ENCODE measurements around the gene SUN1.

The SUN1 gene

DNA sequence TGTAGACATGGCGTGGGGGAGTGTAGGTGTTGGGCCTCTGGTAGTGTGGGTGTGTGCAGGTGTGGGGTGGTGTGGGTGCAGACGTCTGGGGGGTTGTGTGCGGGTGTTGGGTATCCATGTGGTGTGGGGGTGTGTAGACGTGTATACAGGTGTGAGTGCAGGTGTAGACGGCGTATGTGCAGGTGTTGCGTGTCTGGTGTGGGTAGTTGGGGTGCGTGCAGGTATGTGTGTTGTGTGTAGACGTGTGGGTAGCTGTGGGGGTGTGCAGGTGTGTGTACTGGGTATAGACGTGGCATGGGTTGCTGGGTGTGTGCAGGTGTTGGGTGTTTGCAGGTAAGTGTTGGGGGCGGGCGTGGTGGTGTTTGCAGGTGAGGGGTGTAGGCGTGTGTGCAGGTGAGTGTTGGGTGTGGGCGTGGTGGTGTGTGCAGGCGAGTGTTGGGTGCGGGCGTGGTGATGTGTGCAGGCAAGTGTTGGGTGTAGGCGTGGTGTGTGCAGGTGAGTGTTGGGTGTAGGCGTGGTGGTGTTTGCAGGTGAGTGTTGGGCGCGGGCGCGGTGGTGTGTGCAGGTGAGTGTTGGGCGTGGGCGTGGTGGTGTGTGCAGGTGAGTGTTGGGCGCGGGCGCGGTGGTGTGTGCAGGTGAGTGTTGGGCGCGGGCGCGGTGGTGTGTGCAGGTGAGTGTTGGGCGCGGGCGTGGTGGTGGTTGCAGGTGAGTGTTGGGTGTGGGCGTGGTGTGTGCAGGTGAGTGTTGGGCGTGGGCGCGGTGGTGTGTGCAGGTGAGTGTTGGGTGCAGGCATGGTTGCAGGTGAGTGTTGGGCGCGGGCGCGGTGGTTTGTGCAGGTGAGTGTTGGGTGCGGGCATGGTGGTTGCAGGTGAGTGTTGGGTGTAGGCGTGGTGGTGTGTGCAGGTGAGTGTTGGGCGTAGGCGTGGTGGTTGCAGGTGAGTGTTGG is 60.6 kb downstream of the SUN1 start:
- DNase-seq (ENCODE audit: low read depth), result no peak

DNA sequence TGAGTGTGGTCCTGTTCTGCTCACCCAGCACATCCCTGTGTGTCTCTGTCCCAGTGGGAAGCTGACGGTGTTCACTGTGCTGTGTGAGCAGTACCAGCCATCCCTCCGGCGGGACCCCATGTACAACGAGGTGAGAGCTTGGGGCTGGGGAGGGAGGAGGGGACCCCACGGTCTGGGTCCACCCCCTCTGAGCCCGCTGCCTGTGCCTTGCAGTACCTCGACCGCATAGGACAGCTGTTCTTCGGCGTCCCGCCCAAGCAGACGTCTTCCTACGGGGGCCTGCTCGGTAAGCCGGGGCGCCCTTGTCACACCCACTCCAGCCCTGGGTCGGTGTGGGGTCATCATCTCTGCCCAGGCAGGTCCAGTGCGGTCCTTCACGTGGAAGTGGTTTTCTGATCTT is 61.4 kb downstream of the SUN1 start:
- no peak for DNase-seq (ENCODE audit: low read depth)

DNA sequence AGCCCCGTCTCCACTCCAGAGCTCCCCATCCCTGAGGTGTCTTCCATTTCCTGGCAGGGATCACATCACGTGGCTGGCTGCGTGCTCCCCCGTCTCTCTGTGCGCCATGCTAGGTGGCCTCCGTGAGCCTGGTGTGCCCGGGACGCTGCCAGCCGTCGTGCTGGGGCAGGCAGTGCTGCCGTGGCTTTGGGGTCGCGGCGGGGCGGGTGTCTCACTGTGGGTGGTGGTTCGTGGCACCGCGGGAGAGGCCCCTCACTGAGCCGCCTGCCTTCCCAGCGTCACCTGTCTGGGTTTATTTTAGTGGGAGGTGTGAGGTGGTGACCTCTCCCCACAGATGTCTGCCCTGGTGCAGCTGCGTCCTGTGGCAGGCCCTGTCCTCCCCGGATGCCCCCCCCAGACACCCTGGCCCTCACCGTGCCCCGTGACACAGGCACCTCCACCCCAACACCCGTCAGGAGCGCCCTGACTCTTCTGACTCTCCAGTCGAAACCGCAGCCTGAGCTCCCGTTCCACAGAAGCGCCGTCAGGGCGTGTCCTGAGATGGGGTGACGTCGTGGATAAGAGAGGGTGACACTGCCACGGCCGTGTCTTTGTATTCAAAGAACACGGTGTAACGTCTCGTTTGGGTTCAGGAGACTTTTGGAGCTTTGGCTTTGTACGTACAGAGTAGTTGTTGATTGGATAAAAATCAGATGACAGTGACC is 62.0 kb downstream of the SUN1 start:
- no peak for DNase-seq (ENCODE audit: low read depth)

DNA sequence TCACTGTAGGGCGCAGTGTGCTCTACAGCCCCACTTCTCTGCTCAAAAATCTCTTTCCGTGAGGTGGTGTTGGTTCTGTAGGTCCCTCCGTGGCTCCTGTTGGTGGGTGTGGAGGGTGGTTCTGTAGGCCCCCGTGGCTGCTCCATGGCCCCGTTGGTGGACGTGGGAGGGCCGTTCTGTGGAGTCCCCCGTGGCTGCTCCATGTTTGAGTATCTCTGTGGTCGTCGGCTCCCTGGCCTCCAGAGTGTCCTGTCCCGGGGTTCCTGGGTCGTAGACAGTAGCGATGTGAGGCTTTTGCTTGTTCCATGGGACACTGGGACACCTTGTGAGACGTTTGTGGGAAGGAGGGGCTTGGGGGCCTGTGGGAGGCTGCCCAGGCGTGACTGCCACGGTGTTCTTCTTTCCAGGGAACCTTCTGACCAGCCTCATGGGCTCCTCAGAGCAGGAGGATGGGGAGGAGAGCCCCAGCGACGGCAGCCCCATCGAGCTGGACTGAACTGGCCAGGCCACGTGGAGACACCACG is 62.7 kb downstream of the SUN1 start:
- no peak for DNase-seq (ENCODE audit: low read depth)

DNA sequence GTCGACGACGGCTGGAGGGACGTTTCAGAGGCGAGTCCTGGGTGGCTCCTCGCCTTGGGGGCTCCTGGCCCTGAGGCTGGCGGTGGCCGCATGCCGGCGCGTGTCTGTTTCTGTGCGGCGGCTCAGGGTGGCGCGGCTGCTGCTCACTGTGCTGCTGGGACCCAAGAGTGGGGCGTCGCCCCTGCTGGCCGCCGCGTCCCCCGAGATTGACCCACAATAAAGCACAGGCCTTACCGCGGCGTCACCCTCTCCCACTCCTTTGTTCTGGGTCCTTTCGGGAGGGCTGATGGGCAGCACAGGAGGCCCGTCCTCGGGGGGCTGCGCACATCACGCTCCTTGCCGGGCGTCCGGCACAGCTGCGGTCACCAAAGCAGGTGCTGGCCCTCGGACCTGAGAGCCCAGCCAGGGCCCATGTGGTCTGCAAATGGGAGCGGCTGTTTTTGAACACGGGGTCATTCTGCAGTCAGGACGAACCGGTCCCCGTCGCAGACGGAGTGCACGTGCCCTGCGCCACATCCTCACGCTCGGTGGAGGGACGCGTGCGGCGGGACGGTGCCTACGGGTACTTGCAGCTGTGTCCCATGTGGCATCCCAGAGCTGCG is 63.3 kb downstream of the SUN1 start:
- no peak for DNase-seq (ENCODE audit: low read depth)

DNA sequence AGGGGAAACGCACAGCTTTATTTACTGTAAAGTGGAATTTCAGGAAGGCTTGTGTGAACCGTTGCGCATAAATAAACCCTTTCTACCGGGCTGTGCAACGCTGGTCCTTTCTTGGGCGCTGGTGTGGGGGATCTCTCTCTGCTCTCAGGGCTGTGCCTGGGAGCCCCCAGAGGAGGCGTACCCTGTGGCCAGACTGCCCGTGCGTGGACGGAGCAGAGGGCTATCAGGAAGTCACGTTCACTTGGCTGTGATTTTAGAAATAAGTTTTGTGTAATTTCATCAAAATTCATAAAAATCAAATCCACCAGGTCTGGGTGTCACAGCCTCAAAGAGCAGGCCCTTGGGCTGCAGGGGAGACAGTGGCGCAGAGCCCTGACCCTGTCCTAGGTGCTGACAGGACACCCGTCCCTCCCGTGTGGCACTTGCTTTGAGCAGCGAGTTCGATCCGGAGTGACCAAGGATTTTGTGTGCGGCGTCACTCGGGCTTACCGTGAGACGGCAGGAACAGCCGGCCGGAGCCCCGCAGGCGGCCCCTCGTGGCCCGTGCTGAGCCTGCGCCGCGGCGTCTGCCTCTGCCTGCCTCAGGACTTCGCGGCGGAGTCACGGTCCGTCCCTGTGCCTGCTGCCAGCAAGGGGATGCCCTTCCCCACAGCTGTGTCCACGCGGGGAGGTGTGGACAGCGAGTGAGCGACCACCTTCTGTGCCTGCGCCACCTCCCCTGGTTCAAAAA is 64.2 kb downstream of the SUN1 start:
- no peak for DNase-seq (ENCODE audit: low read depth)

DNA sequence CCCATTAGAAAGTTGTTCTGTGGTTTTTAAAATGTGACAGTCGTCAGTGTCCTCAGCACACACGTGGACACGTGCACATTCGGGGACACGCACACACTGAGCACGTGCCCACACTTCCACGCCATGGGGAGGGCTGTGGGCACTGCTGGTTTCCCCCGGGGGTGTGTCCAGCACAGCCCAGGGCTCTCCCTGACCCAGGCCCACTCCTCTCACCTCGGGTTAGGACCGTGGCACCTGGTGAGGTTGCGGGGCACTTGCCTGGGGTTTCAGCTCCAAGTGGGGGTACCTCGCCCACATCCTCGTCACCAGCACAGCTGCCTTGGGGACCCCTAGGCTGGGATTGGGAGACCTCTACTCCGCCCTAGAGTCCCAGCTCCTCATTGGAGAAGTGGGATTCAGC is 64.8 kb downstream of the SUN1 start:
- DNase-seq (ENCODE audit: low read depth), result no peak

DNA sequence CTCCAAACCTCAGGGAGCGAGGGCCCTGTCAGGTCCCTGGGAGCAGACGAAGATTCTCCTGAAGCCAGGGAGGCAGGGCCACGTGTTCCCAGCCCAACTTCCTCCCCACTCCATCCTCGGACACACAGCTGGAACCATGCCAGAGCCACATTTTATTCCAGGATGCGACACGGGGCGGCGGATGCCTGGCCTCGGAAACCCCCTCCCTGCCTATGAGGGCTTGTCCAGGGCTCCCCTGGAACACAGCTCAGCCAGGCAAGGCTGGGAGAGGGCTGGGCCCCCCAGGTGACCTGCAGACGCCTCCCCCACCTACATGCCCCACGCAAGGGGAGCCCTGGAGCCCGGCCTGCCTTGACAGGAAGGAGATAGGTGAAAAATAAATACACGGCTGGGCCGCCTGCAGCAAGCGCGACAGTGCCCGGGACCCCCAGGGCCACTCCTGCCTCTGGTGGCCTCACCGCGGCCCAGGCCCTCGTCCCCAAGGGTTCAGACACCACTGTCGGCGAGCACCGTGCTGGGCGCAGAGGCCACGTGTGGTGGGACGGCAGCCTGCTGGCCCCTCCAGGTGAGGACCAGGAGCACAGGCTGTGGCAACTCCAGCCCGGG is 65.6 kb downstream of the SUN1 start:
- DNase-seq (ENCODE audit: low read depth), result no peak

DNA sequence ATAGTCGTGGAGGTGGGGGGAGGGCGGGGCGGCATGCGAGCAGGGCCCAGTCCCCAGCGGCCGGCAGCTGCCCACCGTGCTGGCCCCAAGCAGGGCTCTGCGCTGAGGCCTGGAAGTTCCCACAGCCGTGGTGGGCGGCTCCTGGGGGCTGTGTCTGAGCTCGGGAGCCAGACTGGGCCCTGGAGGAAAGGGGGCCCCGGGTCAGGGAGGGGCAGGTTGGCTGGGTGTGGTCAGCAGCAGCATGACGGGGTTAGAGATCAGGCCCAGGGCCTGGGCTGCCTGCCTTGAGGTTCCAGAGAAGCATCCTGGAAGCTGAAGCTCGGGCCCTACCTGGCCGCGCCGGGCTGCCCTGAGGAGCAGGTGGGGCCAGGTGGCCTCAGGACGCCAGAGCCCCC is 66.2 kb downstream of the SUN1 start:
- DNase-seq (ENCODE audit: low read depth), result no peak

DNA sequence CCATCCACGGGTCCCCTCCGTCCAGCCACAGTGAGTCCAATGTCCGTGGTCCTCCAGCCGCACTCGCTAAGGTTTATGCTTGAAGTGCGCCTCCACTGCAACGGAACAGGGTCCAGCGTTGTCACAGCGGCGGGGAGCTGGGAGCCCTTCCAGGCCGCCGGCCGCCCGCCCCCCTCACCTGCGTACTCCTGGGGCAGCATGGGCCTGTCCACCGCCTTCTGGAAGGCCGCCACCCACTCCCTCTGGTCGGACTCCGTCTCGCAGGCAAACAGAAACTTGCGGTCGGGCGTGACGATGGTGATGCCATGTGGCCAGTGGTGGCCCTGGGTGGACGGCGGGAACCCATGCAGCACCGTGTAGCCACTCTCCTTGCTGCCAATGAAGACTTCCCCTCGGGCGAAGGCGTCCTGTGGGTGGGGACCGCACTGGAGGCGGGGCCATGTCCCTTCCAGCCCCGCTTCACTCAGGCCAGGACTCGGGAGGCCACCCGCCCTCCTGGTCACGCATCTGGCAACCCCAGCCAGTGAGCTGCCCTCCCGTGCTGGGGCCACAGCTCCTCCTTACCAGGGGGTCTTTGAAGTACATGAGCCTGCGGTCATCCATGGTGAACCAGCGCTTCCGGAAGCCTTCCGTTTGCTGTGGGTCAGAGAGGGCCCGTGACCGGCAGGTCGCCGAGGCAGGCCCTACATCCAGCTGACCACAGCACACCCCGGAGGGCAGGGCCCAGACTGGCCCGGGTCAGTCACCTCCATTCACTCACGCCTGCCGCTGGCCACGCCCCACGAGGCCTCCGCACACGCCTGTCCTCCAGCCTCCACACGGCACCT is 66.8 kb downstream of the SUN1 start:
- no peak for DNase-seq (ENCODE audit: low read depth)

DNA sequence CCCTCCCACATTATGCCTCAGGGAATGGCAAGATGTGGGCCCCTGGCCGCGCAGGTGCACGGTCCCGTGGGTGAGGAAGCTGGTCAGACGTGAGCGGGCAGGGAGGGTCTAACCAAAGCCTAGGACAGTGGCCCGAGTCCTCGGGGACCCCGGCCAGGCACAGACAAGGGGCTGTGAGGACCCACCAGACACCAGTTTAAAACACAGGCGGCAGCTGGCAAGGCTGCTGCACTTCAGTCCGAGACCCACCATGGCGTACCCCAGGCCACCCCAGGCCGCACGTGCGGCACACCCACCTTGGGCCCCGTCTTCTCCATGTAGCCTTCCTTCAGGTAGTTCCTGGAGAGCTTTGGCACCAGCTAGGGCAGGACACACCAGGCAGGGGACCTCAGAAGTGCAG is 67.5 kb downstream of the SUN1 start:
- DNase-seq (ENCODE audit: low read depth), result no peak

DNA sequence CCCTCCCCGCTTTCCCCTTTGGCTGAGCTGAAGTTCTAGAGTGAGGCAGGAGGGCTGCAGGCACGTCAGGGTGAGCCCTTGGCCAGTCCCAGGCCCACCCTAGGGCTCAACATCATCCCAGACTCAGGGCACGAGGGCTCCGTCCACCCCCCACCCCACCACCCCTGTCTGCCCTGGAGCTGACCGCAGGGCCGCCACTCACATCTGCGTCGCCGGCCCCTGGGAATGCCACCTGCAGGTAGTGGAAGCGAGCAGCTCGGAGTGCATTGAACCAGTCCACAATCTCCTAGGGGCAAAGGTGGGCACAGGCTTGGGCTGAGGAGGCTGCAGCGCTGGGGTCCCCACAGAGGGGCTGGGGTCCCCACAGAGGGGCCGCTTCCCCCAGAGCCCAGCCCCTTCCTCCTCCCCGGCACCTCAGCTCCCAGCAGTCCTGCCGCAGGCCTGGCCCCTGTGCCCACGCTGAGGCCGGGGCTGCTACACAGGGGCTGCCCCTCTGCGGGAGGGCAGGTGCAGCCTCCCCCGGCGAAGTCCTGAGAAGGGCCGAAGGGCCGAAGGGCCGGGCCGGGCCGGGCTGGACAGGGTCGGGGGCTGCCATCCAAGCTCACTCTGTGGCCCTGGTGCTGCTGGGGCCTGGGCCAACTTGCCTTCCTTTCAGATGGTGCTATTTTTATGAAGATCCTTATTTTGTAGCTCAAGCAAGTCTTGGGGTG is 68.2 kb downstream of the SUN1 start:
- no peak for DNase-seq (ENCODE audit: low read depth)

DNA sequence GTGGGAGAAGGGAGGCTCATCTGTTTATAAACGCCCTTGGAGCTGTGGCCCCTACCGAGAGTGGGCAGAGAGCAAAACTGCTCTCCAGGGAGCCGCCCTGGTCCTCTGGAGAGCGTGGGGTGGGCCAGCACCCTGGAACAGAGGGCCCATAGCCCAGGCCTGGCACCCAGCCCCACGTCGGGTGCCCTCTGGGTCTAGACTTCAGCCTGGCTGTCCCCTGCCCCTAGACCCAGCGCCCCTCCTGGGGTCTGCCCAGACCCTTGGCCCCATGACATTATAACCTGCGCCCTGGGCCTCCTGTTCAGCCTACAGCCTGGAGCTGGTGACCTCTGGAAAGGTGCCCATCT is 68.7 kb downstream of the SUN1 start:
- no peak for DNase-seq (ENCODE audit: low read depth)

DNA sequence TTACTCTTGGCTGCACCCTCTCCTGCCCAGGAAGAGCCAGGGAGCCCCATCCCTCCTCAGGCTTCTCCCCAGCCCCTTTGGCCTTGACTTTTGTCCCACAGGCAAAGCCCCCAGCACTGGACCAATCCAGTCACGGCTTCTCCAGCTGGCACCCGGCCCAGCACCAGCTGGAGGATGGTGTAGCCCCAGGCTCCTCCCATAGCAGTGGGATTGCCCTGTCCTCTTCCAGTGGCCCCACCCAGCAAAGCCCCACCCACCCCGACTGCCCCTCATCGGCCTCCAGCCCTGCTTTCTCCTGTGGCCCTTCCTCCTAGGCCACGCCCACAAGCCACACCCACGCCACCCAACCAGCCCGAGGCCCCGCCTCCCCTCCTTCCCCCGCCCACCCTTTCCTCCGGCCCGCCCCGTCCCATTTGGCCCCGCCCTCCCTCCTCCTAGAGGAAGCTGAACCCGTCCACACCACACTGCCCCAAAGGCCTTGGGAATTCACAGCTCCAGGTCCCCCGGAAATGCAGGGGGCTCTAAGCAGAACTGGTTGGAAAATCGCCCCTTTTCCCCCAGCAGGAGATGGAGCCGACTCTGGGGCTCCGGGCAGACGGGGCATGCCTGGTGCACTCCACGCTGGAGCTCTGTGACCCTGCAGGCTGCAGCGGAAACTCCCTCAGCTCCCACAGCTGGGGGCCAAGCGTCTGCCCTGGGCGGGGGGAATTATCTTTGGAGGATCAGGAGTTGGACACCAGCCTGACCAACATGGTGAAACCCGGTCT is 69.3 kb downstream of the SUN1 start:
- DNase-seq (ENCODE audit: low read depth), result peak; percentile 84

DNA sequence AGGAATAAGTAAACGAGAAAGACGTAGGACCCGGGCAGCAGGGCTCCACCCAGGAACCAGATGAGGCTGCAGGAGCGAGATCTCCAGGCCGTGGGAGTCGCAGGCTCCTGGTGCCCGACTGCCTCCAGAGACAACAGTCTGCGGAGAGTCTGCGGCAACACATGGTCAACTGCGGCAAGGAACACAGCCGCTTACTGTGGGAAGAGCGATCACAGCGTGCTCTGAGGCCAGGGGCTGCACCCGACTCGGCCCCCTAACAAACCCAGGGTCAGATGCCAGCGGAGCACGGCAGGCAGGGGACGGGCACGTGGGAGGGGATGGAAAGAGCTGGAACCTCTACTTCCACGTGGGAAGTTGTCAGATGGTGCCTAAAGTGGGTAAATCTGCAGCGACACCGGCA is 70.7 kb downstream of the SUN1 start:
- no peak for DNase-seq (ENCODE audit: low read depth)

DNA sequence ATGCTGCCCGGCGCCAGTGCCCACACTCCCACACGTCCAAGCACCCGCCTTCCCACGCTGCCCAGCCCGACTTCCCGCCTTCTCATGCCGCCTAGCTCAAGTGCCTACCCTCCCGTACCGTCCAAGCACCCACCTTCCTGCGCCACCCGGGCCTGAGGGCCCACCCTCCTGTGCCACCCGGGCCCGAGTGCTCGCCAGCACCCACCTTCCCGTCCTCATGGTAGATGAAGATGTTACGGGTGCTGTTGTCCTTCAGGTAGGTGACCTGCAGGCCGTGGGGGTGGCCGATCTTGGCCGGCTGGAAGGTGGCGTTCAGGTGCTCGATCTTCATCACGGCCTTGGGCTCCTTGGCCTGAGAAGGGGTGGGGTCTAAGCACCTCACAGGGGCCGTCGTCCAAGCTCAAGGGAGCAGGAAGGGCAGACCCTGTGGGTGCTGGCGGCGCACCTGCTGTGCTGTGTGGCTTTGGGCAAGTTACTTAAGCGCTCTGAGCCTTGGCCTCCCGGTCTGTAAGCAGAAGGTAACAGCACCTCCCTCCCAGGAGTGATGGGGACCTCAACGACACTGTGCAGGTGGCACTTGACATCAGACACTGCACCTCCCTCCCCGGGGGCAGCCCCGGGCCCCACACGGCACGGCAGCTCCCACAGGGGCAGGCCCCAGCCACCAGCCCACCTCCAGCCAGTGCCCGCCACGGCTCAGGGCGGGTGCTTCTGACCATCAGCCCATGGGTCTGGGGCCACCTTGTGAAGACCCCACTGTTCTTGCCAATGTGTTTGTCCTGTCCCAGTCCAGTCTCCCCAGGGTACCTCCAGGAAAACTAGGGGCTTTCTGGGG is 71.9 kb downstream of the SUN1 start:
- no peak for DNase-seq (ENCODE audit: low read depth)

DNA sequence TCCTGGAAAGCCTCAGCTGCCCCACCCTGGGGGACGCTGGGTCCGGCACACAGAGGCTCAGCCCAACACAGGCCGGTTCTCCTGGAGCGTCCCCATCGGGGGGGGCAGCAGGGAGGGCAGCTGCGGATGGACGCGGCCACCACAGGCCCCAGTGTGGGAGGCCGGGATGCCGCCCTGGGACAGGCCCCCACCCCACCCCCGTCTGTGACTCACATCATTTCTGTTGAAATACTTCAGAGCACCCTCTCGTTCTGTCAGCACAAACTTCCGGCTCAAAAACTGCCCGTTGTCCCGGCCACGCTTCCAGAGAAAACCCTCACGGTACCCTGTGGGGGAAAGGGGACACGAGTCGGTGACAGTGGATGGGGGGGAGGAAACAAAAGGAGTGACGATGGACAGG is 72.6 kb downstream of the SUN1 start:
- peak; percentile 48 for DNase-seq (ENCODE audit: low read depth)

DNA sequence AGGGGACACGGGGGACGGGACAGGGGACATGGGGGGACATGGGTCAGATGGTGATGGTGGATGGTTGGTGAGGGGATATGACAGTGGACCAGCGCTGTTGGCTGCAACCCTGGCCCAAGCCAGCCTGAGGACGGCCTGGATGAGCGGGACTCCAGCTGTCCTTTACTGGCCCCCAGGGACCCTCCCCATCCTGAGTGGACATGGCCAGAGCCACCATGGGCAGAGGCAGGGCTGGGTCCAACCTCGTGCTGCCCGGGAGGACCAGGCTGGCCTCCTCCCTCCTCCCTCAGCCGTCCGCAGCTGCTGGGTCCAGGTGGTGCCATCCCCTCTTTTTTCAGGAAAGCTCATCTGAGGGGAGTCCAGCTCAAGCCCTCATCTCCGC is 74.5 kb downstream of the SUN1 start:
- no peak for DNase-seq (ENCODE audit: low read depth)

Measured in amniotic epithelial cell (primary cell).